ENCODE results near the gene GRK2. TPM values are rescaled to one million over a fixed set of nuclear protein-coding genes. Genes with fewer than 3 reads are reported as not detected.

The GRK2 gene
- total and polyA plus RNA-seq, 9 of the 15 experiments (the other 6 are each of a cell fraction or from before 2014, with no cell fraction given) = 0.24 to 95.8 (median 56.5) TPM

DNA sequence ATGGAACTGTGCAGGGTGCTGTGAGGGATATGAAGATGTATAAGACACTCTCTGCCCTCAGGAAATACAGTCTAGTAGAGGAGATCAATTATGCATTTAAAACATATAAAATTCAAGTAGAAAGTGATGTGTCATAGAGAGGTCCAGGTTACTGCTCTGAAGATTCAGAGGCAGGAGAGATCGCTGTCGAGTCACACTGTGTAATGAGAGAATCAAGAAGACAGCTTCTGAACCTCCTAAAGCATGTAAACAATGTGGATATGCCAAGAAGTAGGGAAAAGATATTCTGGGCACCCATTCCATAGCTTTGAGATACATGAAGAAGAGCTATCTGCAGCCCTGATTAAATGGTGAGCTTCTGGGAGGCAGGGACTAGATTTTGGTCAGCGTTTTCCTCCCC lies 53.7 kb downstream of the GRK2 start (continued):
- TF ChIP-seq, protein P1, sequence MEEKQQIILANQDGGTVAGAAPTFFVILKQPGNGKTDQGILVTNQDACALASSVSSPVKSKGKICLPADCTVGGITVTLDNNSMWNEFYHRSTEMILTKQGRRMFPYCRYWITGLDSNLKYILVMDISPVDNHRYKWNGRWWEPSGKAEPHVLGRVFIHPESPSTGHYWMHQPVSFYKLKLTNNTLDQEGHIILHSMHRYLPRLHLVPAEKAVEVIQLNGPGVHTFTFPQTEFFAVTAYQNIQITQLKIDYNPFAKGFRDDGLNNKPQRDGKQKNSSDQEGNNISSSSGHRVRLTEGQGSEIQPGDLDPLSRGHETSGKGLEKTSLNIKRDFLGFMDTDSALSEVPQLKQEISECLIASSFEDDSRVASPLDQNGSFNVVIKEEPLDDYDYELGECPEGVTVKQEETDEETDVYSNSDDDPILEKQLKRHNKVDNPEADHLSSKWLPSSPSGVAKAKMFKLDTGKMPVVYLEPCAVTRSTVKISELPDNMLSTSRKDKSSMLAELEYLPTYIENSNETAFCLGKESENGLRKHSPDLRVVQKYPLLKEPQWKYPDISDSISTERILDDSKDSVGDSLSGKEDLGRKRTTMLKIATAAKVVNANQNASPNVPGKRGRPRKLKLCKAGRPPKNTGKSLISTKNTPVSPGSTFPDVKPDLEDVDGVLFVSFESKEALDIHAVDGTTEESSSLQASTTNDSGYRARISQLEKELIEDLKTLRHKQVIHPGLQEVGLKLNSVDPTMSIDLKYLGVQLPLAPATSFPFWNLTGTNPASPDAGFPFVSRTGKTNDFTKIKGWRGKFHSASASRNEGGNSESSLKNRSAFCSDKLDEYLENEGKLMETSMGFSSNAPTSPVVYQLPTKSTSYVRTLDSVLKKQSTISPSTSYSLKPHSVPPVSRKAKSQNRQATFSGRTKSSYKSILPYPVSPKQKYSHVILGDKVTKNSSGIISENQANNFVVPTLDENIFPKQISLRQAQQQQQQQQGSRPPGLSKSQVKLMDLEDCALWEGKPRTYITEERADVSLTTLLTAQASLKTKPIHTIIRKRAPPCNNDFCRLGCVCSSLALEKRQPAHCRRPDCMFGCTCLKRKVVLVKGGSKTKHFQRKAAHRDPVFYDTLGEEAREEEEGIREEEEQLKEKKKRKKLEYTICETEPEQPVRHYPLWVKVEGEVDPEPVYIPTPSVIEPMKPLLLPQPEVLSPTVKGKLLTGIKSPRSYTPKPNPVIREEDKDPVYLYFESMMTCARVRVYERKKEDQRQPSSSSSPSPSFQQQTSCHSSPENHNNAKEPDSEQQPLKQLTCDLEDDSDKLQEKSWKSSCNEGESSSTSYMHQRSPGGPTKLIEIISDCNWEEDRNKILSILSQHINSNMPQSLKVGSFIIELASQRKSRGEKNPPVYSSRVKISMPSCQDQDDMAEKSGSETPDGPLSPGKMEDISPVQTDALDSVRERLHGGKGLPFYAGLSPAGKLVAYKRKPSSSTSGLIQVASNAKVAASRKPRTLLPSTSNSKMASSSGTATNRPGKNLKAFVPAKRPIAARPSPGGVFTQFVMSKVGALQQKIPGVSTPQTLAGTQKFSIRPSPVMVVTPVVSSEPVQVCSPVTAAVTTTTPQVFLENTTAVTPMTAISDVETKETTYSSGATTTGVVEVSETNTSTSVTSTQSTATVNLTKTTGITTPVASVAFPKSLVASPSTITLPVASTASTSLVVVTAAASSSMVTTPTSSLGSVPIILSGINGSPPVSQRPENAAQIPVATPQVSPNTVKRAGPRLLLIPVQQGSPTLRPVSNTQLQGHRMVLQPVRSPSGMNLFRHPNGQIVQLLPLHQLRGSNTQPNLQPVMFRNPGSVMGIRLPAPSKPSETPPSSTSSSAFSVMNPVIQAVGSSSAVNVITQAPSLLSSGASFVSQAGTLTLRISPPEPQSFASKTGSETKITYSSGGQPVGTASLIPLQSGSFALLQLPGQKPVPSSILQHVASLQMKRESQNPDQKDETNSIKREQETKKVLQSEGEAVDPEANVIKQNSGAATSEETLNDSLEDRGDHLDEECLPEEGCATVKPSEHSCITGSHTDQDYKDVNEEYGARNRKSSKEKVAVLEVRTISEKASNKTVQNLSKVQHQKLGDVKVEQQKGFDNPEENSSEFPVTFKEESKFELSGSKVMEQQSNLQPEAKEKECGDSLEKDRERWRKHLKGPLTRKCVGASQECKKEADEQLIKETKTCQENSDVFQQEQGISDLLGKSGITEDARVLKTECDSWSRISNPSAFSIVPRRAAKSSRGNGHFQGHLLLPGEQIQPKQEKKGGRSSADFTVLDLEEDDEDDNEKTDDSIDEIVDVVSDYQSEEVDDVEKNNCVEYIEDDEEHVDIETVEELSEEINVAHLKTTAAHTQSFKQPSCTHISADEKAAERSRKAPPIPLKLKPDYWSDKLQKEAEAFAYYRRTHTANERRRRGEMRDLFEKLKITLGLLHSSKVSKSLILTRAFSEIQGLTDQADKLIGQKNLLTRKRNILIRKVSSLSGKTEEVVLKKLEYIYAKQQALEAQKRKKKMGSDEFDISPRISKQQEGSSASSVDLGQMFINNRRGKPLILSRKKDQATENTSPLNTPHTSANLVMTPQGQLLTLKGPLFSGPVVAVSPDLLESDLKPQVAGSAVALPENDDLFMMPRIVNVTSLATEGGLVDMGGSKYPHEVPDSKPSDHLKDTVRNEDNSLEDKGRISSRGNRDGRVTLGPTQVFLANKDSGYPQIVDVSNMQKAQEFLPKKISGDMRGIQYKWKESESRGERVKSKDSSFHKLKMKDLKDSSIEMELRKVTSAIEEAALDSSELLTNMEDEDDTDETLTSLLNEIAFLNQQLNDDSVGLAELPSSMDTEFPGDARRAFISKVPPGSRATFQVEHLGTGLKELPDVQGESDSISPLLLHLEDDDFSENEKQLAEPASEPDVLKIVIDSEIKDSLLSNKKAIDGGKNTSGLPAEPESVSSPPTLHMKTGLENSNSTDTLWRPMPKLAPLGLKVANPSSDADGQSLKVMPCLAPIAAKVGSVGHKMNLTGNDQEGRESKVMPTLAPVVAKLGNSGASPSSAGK (IDR thresholded peaks at IDR 0.05) = no peak
- TF ChIP-seq, protein P2, sequence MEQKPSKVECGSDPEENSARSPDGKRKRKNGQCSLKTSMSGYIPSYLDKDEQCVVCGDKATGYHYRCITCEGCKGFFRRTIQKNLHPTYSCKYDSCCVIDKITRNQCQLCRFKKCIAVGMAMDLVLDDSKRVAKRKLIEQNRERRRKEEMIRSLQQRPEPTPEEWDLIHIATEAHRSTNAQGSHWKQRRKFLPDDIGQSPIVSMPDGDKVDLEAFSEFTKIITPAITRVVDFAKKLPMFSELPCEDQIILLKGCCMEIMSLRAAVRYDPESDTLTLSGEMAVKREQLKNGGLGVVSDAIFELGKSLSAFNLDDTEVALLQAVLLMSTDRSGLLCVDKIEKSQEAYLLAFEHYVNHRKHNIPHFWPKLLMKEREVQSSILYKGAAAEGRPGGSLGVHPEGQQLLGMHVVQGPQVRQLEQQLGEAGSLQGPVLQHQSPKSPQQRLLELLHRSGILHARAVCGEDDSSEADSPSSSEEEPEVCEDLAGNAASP (IDR thresholded peaks at IDR 0.05) = no peak
- no peak for TF ChIP-seq ZNF140 (CRISPR knock-in tag; IDR thresholded peaks at IDR 0.05)
- no peak for TF ChIP-seq CBX3 (IDR thresholded peaks at IDR 0.05; ENCODE audit: borderline replicate concordance in 1 of 2, low read length in 2 of 2)
- TF ChIP-seq CEBPB (tag; IDR thresholded peaks at IDR 0.05) = no peak

Data from K562 (cell line).